Stimulated activated CD4-positive, alpha-beta T cell treated with anti-CD3 and anti-CD28 coated beads, Interleukin-4, amount 100 ng/mL, for 48 hours (primary cell): ENCODE measurements around the gene TIRAP.
"Not testable (repeated sequence)": the region's sequence is repeated elsewhere in the genome, so short reads cannot be mapped to it uniquely, and the experiment has no call there.

ENCODE experiments used
- DNase-seq, 2 donors: peaks; one replicate each; pipeline ENCODE4 v3.0.0-alpha.2; 2020; ENCODE audit warnings: low read depth in 2 of 2

Gene TIRAP

GRCh38 chr11:126284829-126285228 is 1.9 kb downstream of the TIRAP start:
- DNase-seq, result peak; percentile 85 to 86

- DNase-seq, result no peak
Measured at GRCh38 chr11:126288237-126288636, 5.3 kb downstream of the TIRAP start.

GRCh38 chr11:126290887-126291286 is 8.0 kb downstream of the TIRAP start:
- DNase-seq, result no peak

- DNase-seq, result no peak
Measured at GRCh38 chr11:126293726-126294125, 10.8 kb downstream of the TIRAP start.

GRCh38 chr11:126297004-126297403 is 14.1 kb downstream of the TIRAP start:
- no peak for DNase-seq

GRCh38 chr11:126303623-126304456 is 20.9 kb downstream of the TIRAP start, which contains the start of gene DCPS:
Gene DCPS, plus strand, starts transcription at chr11:126304060. Its CDS starts 21 bp downstream, at chr11:126304081.
- peak; percentile 74 to 84 for DNase-seq

GRCh38 chr11:126304457-126305075 is 21.7 kb downstream of the TIRAP start:
- DNase-seq, result no peak

- DNase-seq, result no peak
Measured at GRCh38 chr11:126305699-126306098, 22.8 kb downstream of the TIRAP start.

GRCh38 chr11:126307706-126308105 is 24.8 kb downstream of the TIRAP start:
- no peak for DNase-seq

- DNase-seq, result no peak
Measured at GRCh38 chr11:126308271-126308671, 25.4 kb downstream of the TIRAP start.

- not testable (repeated sequence) for DNase-seq
Measured at GRCh38 chr11:126308771-126309170, 25.9 kb downstream of the TIRAP start.

GRCh38 chr11:126310200-126310991 is 27.5 kb downstream of the TIRAP start:
- peak in 1 of 2 donors; percentile 50 for DNase-seq

- no peak for DNase-seq
Measured at GRCh38 chr11:126310992-126311310, 28.1 kb downstream of the TIRAP start.

GRCh38 chr11:126311401-126312291 is 28.8 kb downstream of the TIRAP start:
- DNase-seq, result no peak

GRCh38 chr11:126312961-126313360 is 30.1 kb downstream of the TIRAP start:
- DNase-seq, result no peak

GRCh38 chr11:126313826-126314225 is 30.9 kb downstream of the TIRAP start:
- DNase-seq, result no peak

- DNase-seq, result no peak
Measured at GRCh38 chr11:126317432-126317755, 34.5 kb downstream of the TIRAP start.

- DNase-seq, result no peak
Measured at GRCh38 chr11:126317756-126318573, 35.1 kb downstream of the TIRAP start.

GRCh38 chr11:126318574-126319373 is 35.9 kb downstream of the TIRAP start:
- no peak for DNase-seq

GRCh38 chr11:126319374-126319740 is 36.5 kb downstream of the TIRAP start:
- no peak for DNase-seq
